Measurements from ENCODE around the gene HSPA13.
A peak's percentile ranks its signal among the peaks of the same experiment; 100 is the strongest.
"Not testable (repeated sequence)": the region's sequence is repeated elsewhere in the genome, so short reads cannot be mapped to it uniquely, and the experiment has no call there.

Gene HSPA13

GRCh38 chr21:14382835-14383595, at the start of gene HSPA13:
TSS of gene HSPA13 (minus strand) at chr21:14383146. CDS start at chr21:14383119, 27 bp downstream.
- DNase-seq (ENCODE audit: insufficient read length, low spot score), result peak; percentile 59

GRCh38 chr21:14418920-14419319, 36.0 kb upstream of the HSPA13 start:
- FAIRE-seq (no peak), DNase-seq (ENCODE audit: insufficient read length, low spot score) (no peak)

More at GRCh38 chr21:14382835-14383595, at the start of gene HSPA13:
- peak; percentile 98 for FAIRE-seq

- no peak for FAIRE-seq
Observed at GRCh38 chr21:14414932-14415508, 32.1 kb upstream of the HSPA13 start.

GRCh38 chr21:14405962-14406361, 23.0 kb upstream of the HSPA13 start:
- FAIRE-seq, result no peak
- DNase-seq (ENCODE audit: insufficient read length, low spot score), result no peak

More at GRCh38 chr21:14414932-14415508, 32.1 kb upstream of the HSPA13 start:
- DNase-seq (ENCODE audit: insufficient read length, low spot score), result no peak

GRCh38 chr21:14405225-14405624, 22.3 kb upstream of the HSPA13 start:
- no peak for DNase-seq (ENCODE audit: insufficient read length, low spot score)
- no peak for FAIRE-seq

GRCh38 chr21:14403681-14404318, 20.9 kb upstream of the HSPA13 start:
- DNase-seq (ENCODE audit: insufficient read length, low spot score) (no peak), FAIRE-seq (peak; percentile 79)

GRCh38 chr21:14401217-14401616, 18.3 kb upstream of the HSPA13 start:
- FAIRE-seq, result no peak
- no peak for DNase-seq (ENCODE audit: insufficient read length, low spot score)

- no peak for FAIRE-seq
- DNase-seq (ENCODE audit: insufficient read length, low spot score), result no peak
Observed at GRCh38 chr21:14388282-14388681, 5.3 kb upstream of the HSPA13 start.

- FAIRE-seq, result no peak
- no peak for DNase-seq (ENCODE audit: insufficient read length, low spot score)
Observed at GRCh38 chr21:14384453-14384852, 1.5 kb upstream of the HSPA13 start.

- FAIRE-seq (no peak), DNase-seq (ENCODE audit: insufficient read length, low spot score) (no peak)
Observed at GRCh38 chr21:14383596-14384180, 742 bp upstream of the HSPA13 start.

- DNase-seq (ENCODE audit: insufficient read length, low spot score), result no peak
- peak; percentile 86 for FAIRE-seq
Observed at GRCh38 chr21:14382486-14382834, 486 bp downstream of the HSPA13 start.

- DNase-seq (ENCODE audit: insufficient read length, low spot score) (no peak), FAIRE-seq (no peak)
Observed at GRCh38 chr21:14376854-14377253, 6.1 kb downstream of the HSPA13 start.

GRCh38 chr21:14366998-14367397, 15.9 kb downstream of the HSPA13 start:
- DNase-seq (ENCODE audit: insufficient read length, low spot score), result no peak
- FAIRE-seq, result no peak

GRCh38 chr21:14361958-14362357, 21.0 kb downstream of the HSPA13 start:
- DNase-seq (ENCODE audit: insufficient read length, low spot score), result no peak
- no peak for FAIRE-seq

GRCh38 chr21:14358775-14359174, 24.2 kb downstream of the HSPA13 start:
- DNase-seq (ENCODE audit: insufficient read length, low spot score) (no peak), FAIRE-seq (no peak)

GRCh38 chr21:14356746-14357145, 26.2 kb downstream of the HSPA13 start:
- FAIRE-seq, result no peak

GRCh38 chr21:14354515-14354914, 28.4 kb downstream of the HSPA13 start:
- FAIRE-seq (no peak), DNase-seq (ENCODE audit: insufficient read length, low spot score) (no peak)

More at GRCh38 chr21:14356746-14357145, 26.2 kb downstream of the HSPA13 start:
- DNase-seq (ENCODE audit: insufficient read length, low spot score), result no peak

- FAIRE-seq (no peak), DNase-seq (ENCODE audit: insufficient read length, low spot score) (no peak)
Observed at GRCh38 chr21:14353726-14354125, 29.2 kb downstream of the HSPA13 start.

GRCh38 chr21:14353231-14353630, 29.7 kb downstream of the HSPA13 start:
- FAIRE-seq, result no peak
- DNase-seq (ENCODE audit: insufficient read length, low spot score), result no peak

- DNase-seq (ENCODE audit: insufficient read length, low spot score); FAIRE-seq: not testable (repeated sequence)
Observed at GRCh38 chr21:14327346-14327745, 55.6 kb downstream of the HSPA13 start.

- FAIRE-seq, result no peak
- DNase-seq (ENCODE audit: insufficient read length, low spot score), result no peak
Observed at GRCh38 chr21:14325595-14325994, 57.4 kb downstream of the HSPA13 start.
